BE2C (cell line): ENCODE data around the gene VPS9D1.

Source experiments
- DNase-seq: peaks from one replicate; pipeline ENCODE4 v3.0.0-alpha.2; 2020
- H3K27me3 ChIP-seq: fragments of 250-450 bp; sonication (Bioruptor Pico); 2 replicates; pipeline ENCODE4 v1.5.1; 2020; ENCODE audit warnings: mild to moderate bottlenecking
- H3K36me3 ChIP-seq: fragments of 250-450 bp; sonication (Bioruptor Pico); 2 replicates; pipeline ENCODE4 v1.5.1; 2020; ENCODE audit warnings: mild to moderate bottlenecking
- H3K4me1 ChIP-seq: fragments of 250-450 bp; sonication (Bioruptor Pico); 2 replicates; pipeline ENCODE4 v1.5.1; 2020
- H3K4me3 ChIP-seq: 2 replicates; pipeline ENCODE4 v1.5.1; 2011; ENCODE audit warnings: low read depth, low read length
- H3K9me3 ChIP-seq: fragments of 250-450 bp; sonication (Bioruptor Pico); 2 replicates; pipeline ENCODE4 v1.5.1; 2020
- CTCF ChIP-seq: IDR thresholded peaks from 2 replicates; pipeline ENCODE4 v1.5.1; 2012; ENCODE audit warnings: mild to moderate bottlenecking, low read depth, low read length

The VPS9D1 gene

GRCh38 chr16:89742948-89743347 lies 22.2 kb upstream of the VPS9D1 start:
- no peak for DNase-seq
- Histone ChIP-seq H3K4me3 (no peak overlapping the region), H3K4me1 (no peaks in the 10 kb centered on the region), H3K36me3 (peaks cover 80% of the 10 kb centered on the region), H3K9me3 (no peaks in the 10 kb centered on the region), H3K27me3 (no peaks in the 10 kb centered on the region)
- no peak for TF ChIP-seq CTCF

GRCh38 chr16:89741342-89742014 lies 20.8 kb upstream of the VPS9D1 start:
- peaks cover 82% of the 10 kb centered on the region for H3K36me3 ChIP-seq
- H3K27me3 ChIP-seq = no peaks in the 10 kb centered on the region
- DNase-seq = no peak
- no peak for TF ChIP-seq CTCF
- H3K4me1 ChIP-seq = no peaks in the 10 kb centered on the region
- H3K4me3 ChIP-seq = no peak overlapping the region
- no peaks in the 10 kb centered on the region for H3K9me3 ChIP-seq

GRCh38 chr16:89739383-89739782 lies 18.7 kb upstream of the VPS9D1 start:
- no peaks in the 10 kb centered on the region for H3K9me3 ChIP-seq
- no peak for TF ChIP-seq CTCF
- peaks cover 90% of the 10 kb centered on the region for H3K36me3 ChIP-seq
- H3K4me3 ChIP-seq = no peak overlapping the region
- no peaks in the 10 kb centered on the region for H3K27me3 ChIP-seq
- DNase-seq = no peak
- no peaks in the 10 kb centered on the region for H3K4me1 ChIP-seq

GRCh38 chr16:89738538-89739317 lies 18.0 kb upstream of the VPS9D1 start:
- Histone ChIP-seq H3K36me3 (peaks cover 90% of the 10 kb centered on the region), H3K9me3 (no peaks in the 10 kb centered on the region), H3K27me3 (no peaks in the 10 kb centered on the region), H3K4me1 (no peaks in the 10 kb centered on the region), H3K4me3 (no peak overlapping the region)
- no peak for DNase-seq
- TF ChIP-seq CTCF = no peak

GRCh38 chr16:89738072-89738377 lies 17.3 kb upstream of the VPS9D1 start:
- no peak overlapping the region for H3K4me3 ChIP-seq
- H3K27me3 ChIP-seq = no peaks in the 10 kb centered on the region
- no peaks in the 10 kb centered on the region for H3K9me3 ChIP-seq
- peaks cover 90% of the 10 kb centered on the region for H3K36me3 ChIP-seq
- no peak for TF ChIP-seq CTCF
- H3K4me1 ChIP-seq = no peaks in the 10 kb centered on the region
- DNase-seq = no peak

GRCh38 chr16:89737341-89738071 lies 16.8 kb upstream of the VPS9D1 start:
- H3K9me3 ChIP-seq = no peaks in the 10 kb centered on the region
- no peak overlapping the region for H3K4me3 ChIP-seq
- TF ChIP-seq CTCF = no peak
- no peaks in the 10 kb centered on the region for H3K27me3 ChIP-seq
- no peaks in the 10 kb centered on the region for H3K4me1 ChIP-seq
- DNase-seq = no peak
- peaks cover 87% of the 10 kb centered on the region for H3K36me3 ChIP-seq
